Retinal pigment epithelial cell (primary cell): ENCODE data around the gene NELFE.
"Not testable (repeated sequence)": the region's sequence is repeated elsewhere in the genome, so short reads cannot be mapped to it uniquely, and the experiment has no call there.

Source experiments
- DNase-seq: peaks from one replicate; pipeline ENCODE4 v3.0.0-alpha.2; 2010; ENCODE audit warnings: low read depth
- H3K4me3 ChIP-seq: 2 replicates; pipeline ENCODE4 v1.5.1; 2011; ENCODE audit warnings: mild to moderate bottlenecking, low read length, control low read depth, moderate library complexity
- TF ChIP-seq, protein P1 (sequence below): conservative IDR thresholded peaks from 2 replicates; pipeline ENCODE4 v1.5.1; 2011; ENCODE audit warnings: low read depth, low read length, control low read depth, inconsistent platforms

The NELFE gene

DNA sequence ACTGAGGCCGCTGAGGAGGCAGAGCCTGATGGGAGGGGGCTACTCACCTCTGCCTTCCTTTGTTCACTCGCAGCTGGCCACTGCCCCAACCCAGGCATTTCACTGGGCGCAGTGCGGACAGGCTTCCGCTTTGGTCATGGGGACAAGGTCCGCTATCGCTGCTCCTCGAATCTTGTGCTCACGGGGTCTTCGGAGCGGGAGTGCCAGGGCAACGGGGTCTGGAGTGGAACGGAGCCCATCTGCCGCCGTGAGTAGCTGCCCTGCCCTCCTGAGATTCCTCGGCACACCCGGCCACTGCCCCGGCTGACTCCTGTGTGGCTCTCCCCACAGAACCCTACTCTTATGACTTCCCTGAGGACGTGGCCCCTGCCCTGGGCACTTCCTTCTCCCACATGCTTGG is 25.2 kb downstream of the NELFE start:
- no peak overlapping the region for H3K4me3 ChIP-seq
- TF ChIP-seq, protein P1, sequence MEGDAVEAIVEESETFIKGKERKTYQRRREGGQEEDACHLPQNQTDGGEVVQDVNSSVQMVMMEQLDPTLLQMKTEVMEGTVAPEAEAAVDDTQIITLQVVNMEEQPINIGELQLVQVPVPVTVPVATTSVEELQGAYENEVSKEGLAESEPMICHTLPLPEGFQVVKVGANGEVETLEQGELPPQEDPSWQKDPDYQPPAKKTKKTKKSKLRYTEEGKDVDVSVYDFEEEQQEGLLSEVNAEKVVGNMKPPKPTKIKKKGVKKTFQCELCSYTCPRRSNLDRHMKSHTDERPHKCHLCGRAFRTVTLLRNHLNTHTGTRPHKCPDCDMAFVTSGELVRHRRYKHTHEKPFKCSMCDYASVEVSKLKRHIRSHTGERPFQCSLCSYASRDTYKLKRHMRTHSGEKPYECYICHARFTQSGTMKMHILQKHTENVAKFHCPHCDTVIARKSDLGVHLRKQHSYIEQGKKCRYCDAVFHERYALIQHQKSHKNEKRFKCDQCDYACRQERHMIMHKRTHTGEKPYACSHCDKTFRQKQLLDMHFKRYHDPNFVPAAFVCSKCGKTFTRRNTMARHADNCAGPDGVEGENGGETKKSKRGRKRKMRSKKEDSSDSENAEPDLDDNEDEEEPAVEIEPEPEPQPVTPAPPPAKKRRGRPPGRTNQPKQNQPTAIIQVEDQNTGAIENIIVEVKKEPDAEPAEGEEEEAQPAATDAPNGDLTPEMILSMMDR, result no peak
- no peak for DNase-seq

DNA sequence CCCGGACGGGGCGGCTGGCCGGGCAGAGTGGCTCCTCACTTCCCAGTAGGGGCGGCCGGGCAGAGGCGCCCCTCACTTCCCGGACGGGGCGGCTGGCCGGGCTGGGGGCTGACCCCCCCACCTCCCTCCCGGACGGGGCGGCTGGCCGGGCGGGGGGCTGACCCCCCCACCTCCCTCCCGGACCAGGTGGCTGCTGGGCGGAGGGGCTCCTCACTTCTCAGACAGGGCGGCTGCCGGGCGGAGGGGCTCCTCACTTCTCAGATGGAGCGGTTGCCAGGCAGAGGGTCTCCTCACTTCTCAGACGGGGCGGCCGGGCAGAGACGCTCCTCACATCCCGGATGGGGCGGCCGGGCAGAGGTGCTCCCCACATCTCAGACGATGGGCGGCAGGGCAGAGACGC is 26.6 kb downstream of the NELFE start:
- not testable (repeated sequence) for H3K4me3 ChIP-seq, DNase-seq

DNA sequence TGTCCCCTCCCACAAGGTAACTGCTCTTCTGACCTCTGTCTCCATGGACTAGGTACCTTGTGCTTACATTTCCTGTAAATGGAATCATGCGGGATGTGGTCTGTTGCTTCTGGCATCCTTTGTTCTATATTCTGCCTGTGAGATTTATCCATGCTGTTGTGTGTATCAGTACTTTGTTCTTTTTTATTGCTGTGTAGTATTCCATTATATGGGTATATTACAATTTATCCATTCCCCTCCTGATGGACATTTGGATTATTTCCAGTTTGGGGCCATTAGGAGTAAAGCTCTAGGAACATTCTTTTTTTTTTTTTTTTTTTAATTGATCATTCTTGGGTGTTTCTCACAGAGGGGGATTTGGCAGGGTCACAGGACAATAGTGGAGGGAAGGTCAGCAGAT is 27.8 kb downstream of the NELFE start:
- TF ChIP-seq, protein P1, result no peak
- no peak overlapping the region for H3K4me3 ChIP-seq
- DNase-seq, result no peak

DNA sequence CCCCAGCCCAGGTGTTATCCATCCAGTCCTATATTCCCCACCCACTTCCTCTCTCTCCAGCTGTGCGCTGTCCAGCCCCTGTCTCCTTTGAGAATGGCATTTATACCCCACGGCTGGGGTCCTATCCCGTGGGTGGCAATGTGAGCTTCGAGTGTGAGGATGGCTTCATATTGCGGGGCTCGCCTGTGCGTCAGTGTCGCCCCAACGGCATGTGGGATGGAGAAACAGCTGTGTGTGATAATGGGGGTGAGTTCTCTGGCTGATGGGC is 30.2 kb downstream of the NELFE start:
- H3K4me3 ChIP-seq, result no peak overlapping the region
- TF ChIP-seq, protein P1, result no peak
- no peak for DNase-seq

DNA sequence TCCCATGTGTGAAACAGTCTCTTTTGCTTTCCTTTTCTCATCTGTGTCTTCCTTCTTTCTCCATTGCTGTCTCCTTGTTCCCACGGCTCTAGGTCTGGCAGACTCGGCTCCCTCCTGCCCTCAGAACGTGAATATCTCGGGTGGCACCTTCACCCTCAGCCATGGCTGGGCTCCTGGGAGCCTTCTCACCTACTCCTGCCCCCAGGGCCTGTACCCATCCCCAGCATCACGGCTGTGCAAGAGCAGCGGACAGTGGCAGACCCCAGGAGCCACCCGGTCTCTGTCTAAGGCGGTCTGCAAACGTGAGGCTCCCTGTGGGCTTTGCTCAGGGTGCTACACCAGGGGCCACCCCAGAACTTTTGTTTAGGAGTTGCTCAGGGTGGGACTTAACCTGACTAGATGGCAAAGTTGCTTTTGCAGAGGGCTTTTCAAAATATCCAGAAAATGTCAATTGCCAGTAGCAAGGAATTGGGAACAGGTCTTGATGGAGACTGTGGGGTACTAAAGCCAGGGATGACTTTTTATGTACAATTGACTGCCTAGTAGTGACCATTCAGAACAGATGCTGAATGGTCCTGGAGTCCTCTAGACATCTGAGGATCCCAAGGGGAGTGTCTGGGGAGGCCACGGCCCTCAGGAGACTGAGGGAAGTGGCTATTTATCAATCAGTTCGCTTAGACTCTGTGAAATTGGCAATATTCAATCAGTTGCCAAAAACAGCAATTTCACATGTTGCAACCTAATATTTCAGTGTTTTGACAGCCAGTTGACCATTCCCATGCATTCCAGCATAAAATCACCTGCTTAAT is 30.7 kb downstream of the NELFE start:
- no peak overlapping the region for H3K4me3 ChIP-seq
- TF ChIP-seq, protein P1, result no peak
- no peak for DNase-seq

DNA sequence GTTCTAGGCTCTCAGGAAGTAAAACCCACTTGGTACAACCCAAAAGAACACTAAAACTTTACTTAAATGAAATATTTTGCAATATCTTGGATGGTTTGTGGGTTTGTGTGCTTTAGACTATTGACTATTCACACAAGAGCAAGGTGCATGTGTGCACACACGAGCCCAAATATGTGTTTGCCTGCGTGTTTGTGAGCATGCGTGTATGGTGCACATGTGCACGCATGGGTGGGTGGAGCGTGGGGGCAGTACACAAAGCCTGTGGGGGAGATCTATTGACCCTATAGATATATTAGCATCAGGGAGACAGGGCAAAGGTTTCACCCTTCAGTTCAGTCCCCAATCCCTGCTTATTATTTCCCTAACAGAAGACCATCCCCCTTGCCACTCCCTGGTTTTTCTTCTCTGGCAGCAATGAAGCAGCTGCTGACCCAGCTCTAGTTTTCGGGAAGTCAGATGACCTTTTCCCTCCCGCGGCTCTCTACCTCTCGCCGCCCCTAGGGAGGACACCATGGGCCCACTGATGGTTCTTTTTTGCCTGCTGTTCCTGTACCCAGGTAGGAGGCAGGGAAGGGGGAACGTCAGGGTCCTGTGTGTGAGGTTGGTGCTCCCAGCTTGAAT is 31.4 kb downstream of the NELFE start, which contains the start of gene C2:
TSS of gene C2 (plus strand) at position 476 of the 621 bp plus-strand sequence. CDS start at position 512, 36 bp downstream.
- no peak within 1 kb of the TSS for H3K4me3 ChIP-seq
- TF ChIP-seq, protein P1, result no peak
- DNase-seq, result no peak

DNA sequence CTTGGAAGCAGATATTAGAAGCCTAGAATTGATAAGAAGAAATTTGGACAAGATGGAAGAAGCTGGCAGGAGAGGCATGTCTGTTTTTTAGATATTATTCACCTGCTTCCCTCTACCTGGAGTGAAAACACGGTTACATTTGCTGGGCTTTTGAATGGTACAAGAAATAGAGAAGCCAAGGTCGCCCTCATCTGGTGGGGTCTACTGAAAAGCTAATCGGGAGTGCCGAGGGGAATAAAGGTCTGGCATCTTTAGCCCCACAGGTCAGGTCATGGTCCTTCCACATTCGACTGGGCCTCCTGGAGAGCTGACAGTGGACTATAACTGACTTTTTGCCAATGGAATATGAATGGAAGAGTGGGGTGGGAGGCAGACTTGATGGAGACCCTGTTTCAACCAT is 35.8 kb downstream of the NELFE start:
- TF ChIP-seq, protein P1, result peak; percentile 24
- no peak overlapping the region for H3K4me3 ChIP-seq
- DNase-seq, result no peak
